HUES6 (cell line): ENCODE results near the gene TMEM239.

ENCODE experiments used
- H3K27ac ChIP-seq: 2 replicates; pipeline ENCODE4 v1.7.0; 2013; ENCODE audit warnings: low read depth, mild to moderate bottlenecking, low read length, inconsistent platforms
- H3K27me3 ChIP-seq: 2 replicates; pipeline ENCODE4 v1.6.1; 2013; ENCODE audit warnings: low read length; ENCODE audit not compliant: control insufficient read depth, insufficient read depth
- H3K36me3 ChIP-seq: 2 replicates; pipeline ENCODE4 v1.6.1; 2013; ENCODE audit warnings: low read length; ENCODE audit not compliant: control insufficient read depth, insufficient read depth
- H3K4me1 ChIP-seq: 2 replicates; pipeline ENCODE4 v1.6.1; 2013; ENCODE audit warnings: low read length; ENCODE audit not compliant: control insufficient read depth, insufficient read depth
- H3K4me3 ChIP-seq: 2 replicates; pipeline ENCODE4 v1.5.1; 2013; ENCODE audit warnings: low read depth, low read length
- H3K9ac ChIP-seq: one replicate; pipeline ENCODE4 v1.6.1; 2013; ENCODE audit warnings: mild to moderate bottlenecking, low read length
- H3K9me3 ChIP-seq: 2 replicates; pipeline ENCODE4 v1.6.1; 2013; ENCODE audit warnings: low read depth, low read length; ENCODE audit not compliant: control insufficient read depth, insufficient read depth

TMEM239 gene

GRCh38 chr20:2838847-2839671, 22.9 kb downstream of the TMEM239 start:
- H3K27me3 ChIP-seq = peaks cover 15% of the 10 kb centered on the region
- H3K9ac ChIP-seq = no peak overlapping the region
- no peak overlapping the region for H3K4me3 ChIP-seq
- no peaks in the 10 kb centered on the region for H3K9me3 ChIP-seq
- peaks cover 22% of the 10 kb centered on the region; the same call in 1 of the 2 replicates for H3K36me3 ChIP-seq
- H3K4me1 ChIP-seq = 0 out of 2 replicates have a peak, but pooled peaks cover 3% of the 10 kb centered on the region
- no peak overlapping the region for H3K27ac ChIP-seq

DNA sequence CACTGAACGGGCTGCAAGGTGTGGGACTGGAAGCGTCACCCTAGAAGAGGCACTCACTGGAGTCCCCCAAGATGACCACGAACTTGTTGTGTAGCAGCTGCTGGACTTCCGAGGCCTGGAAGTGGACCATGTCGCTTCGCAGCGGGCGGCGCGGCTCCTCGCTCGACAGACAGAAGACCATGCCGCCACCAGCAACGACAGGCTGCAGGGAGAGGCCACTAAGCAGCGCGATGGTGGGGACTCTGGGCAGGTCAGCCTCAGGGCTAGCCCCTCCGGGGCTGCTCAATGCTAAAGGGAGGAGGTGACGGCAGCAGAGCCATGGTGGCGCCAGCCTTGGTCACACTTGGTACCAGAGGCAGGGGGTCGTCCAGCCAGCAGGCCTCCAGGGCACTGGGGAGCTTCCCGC, 23.6 kb downstream of the TMEM239 start:
- H3K27me3 ChIP-seq = peaks cover 15% of the 10 kb centered on the region
- peak overlapping the region; percentile 93 for H3K9ac ChIP-seq
- no peak overlapping the region for H3K27ac ChIP-seq
- no peaks in the 10 kb centered on the region for H3K9me3 ChIP-seq
- H3K4me1 ChIP-seq = 0 out of 2 replicates have a peak, but pooled peaks cover 3% of the 10 kb centered on the region
- H3K36me3 ChIP-seq = peaks cover 22% of the 10 kb centered on the region; the same call in 1 of the 2 replicates
- H3K4me3 ChIP-seq = peak overlapping the region; percentile 88

DNA sequence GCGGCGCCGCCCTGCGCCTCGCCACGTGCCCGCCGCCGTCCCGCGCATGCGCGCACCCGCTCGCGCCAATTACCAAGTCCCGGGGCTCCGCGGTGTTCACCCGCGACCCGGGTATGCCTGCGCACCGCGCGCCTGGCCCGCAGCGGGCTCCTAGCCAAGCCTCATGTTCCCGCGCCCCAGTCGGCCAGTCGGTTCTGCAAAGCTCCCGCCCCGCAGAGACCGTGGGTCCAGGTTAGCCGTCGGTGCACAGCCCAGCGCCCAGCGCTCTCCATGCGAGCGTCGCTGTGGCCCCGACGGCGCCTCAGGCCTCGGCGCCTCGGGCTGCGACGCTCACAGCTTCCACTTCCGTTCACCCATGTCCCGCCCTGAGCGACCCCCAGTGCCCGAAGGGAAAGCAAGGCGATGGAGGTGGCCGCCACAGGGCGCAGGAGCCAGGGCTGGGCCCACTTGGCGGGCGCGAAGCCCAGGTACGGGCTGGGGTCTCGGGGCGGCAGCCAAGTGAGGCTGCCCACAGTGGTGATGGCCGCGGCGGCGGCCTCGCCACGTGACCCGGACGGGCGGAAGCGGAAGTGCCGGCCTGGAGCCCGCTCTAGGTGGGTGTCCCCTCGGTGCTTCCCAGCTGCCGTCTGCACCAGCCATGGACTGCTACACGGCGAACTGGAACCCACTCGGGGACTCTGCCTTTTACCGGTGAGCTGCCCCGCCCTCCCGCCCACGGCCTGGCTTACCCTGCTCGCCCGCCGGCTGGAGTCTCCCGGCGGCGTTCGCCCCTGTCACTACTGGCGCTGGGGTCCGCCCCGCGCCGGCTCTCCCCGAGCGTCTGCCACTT, 24.2 kb downstream of the TMEM239 start, which contains the start of the genes PCED1A and VPS16:
Gene PCED1A (minus strand): TSS at position 518 of the 829 bp plus-strand sequence. CDS start 743 bp downstream, outside the sequence.
Gene VPS16 (plus strand): TSS at position 608 of the 829 bp plus-strand sequence. CDS start 30 bp downstream, at position 638.
- Histone ChIP-seq H3K9me3 (no peaks in the 10 kb centered on the region), H3K27ac (peak within 1 kb of the TSS; percentile 85; the same call in 1 of the 2 replicates), H3K27me3 (peaks cover 15% of the 10 kb centered on the region), H3K4me3 (peak within 1 kb of the TSS; percentile 88), H3K4me1 (0 out of 2 replicates have a peak, but pooled peaks cover 3% of the 10 kb centered on the region), H3K36me3 (peaks cover 17% of the 10 kb centered on the region; the same call in 1 of the 2 replicates), H3K9ac (peak within 1 kb of the TSS; percentile 93)

DNA sequence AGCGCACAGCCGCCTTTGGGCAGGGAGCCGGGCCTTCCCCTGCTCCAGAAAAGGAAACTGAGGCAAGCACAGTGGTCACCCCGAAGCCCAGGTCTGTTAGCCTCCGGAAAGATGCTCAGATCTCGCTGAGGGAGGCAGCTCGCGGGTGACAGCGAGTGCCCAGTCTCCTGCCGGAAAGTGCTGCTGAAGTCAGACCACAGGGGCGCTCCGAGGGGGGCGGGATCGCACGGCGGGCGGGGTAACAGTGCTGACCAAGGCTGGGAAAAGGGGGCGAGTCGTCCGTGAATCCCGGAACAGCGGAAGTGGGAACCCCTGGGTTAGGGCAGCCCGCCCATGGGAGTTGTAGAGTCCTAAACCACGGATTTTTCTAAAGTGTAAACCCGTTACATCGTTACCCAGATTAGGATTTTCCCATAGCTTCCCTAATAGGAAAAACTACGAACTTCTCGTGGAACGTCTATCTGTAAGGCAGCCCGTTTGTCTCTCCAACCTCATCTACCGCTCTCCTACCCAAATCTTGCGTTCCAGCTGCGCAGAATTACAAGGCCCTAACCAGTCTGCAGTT, 24.9 kb downstream of the TMEM239 start:
- Histone ChIP-seq H3K4me3 (peak overlapping the region; percentile 88), H3K4me1 (0 out of 2 replicates have a peak, but pooled peaks cover 3% of the 10 kb centered on the region), H3K27ac (no peak overlapping the region), H3K9me3 (no peaks in the 10 kb centered on the region), H3K27me3 (peaks cover 15% of the 10 kb centered on the region), H3K9ac (peak overlapping the region; percentile 52), H3K36me3 (peaks cover 13% of the 10 kb centered on the region; the same call in 1 of the 2 replicates)

GRCh38 chr20:2845607-2846006, 29.4 kb downstream of the TMEM239 start:
- Histone ChIP-seq H3K4me3 (no peak overlapping the region), H3K9me3 (no peaks in the 10 kb centered on the region), H3K9ac (no peak overlapping the region), H3K27me3 (no peaks in the 10 kb centered on the region), H3K4me1 (0 out of 2 replicates have a peak, but pooled peaks cover 3% of the 10 kb centered on the region), H3K27ac (no peak overlapping the region), H3K36me3 (no peaks in the 10 kb centered on the region)

DNA sequence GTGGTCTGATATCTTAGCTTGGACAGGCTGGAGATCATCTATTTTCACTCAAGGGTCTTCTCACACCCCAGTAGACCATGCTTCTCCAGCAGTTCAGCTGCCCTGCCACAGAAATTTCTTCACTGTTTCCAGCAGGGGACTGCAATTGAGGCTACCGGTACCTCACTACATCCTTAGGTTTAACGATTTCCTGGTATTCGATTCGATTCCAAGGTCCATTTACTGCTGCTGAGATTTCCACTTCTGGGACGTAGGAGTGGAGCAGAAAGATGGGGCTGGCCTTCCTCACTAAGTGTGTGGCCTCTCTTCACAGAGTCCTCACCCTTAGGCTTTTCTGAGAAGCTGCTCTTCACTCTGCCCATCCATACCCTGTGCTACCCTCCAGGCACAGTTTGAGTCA, 30.5 kb downstream of the TMEM239 start:
- H3K27me3 ChIP-seq = no peaks in the 10 kb centered on the region
- no peaks in the 10 kb centered on the region for H3K4me1 ChIP-seq
- no peaks in the 10 kb centered on the region for H3K9me3 ChIP-seq
- H3K4me3 ChIP-seq = no peak overlapping the region
- no peak overlapping the region for H3K27ac ChIP-seq
- no peak overlapping the region for H3K9ac ChIP-seq
- no peaks in the 10 kb centered on the region for H3K36me3 ChIP-seq

GRCh38 chr20:2847802-2848201, 31.6 kb downstream of the TMEM239 start:
- no peak overlapping the region for H3K27ac ChIP-seq
- no peaks in the 10 kb centered on the region for H3K27me3 ChIP-seq
- peaks cover 3% of the 10 kb centered on the region; the same call in 1 of the 2 replicates for H3K4me1 ChIP-seq
- no peak overlapping the region for H3K4me3 ChIP-seq
- no peaks in the 10 kb centered on the region for H3K36me3 ChIP-seq
- H3K9me3 ChIP-seq = no peaks in the 10 kb centered on the region
- no peak overlapping the region for H3K9ac ChIP-seq

- H3K27ac ChIP-seq = no peak overlapping the region
- H3K36me3 ChIP-seq = no peaks in the 10 kb centered on the region
- no peak overlapping the region for H3K9ac ChIP-seq
- no peaks in the 10 kb centered on the region for H3K9me3 ChIP-seq
- H3K4me1 ChIP-seq = peaks cover 3% of the 10 kb centered on the region; the same call in 1 of the 2 replicates
- H3K27me3 ChIP-seq = no peaks in the 10 kb centered on the region
- no peak overlapping the region for H3K4me3 ChIP-seq
Observed at GRCh38 chr20:2849529-2849928, 33.4 kb downstream of the TMEM239 start.

DNA sequence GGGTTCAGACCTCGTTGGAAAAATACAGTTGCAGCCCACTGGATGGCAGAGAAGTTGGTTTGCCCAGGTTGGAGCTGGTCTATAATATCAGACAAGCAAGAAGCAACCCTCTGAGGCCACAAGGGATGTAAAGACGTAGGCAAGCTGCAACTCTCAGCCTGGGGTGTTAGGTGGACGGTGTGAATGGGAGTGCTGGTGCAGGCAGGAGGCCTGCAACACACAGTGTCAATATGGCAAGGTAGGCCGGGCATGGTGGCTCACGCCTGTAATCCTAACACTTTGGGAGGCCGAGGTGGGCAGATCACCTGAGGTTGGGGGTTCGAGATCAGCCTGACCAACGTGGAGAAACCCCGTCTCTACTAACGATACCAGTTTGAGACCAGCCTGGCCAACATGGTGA, 34.9 kb downstream of the TMEM239 start:
- Histone ChIP-seq H3K36me3 (no peaks in the 10 kb centered on the region), H3K9ac (no peak overlapping the region)

DNA sequence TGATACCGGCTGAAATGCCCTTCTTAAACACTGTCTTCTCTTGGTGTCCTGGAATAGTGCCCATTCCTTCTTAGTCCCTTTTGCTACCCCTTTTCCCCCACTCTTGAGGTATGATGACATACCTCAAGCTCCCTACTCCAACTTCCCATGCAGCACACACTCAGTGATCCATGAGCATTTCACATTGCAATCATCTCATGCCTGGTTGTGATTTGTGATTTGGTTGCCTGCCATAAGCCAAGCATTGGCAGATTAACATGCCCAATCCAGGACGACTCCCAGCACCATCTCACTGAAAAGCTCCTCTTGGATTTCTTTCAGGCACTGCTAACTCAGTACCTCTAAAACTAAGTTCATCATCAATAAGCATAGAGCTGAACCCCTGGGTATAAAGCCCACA, 42.4 kb downstream of the TMEM239 start:
- Histone ChIP-seq H3K36me3 (peaks cover 12% of the 10 kb centered on the region; the same call in 1 of the 2 replicates), H3K4me1 (no peaks in the 10 kb centered on the region), H3K9ac (no peak overlapping the region), H3K27ac (no peak overlapping the region), H3K27me3 (no peaks in the 10 kb centered on the region), H3K4me3 (no peak overlapping the region), H3K9me3 (no peaks in the 10 kb centered on the region)

More for the DNA sequence above, 34.9 kb downstream of the TMEM239 start:
- Histone ChIP-seq H3K4me1 (peaks cover 3% of the 10 kb centered on the region; the same call in 1 of the 2 replicates), H3K27ac (no peak overlapping the region), H3K9me3 (no peaks in the 10 kb centered on the region), H3K27me3 (no peaks in the 10 kb centered on the region), H3K4me3 (no peak overlapping the region)
